GM23248 (cell line): ENCODE measurements around the gene NDUFS1. TPM values are rescaled to one million over a fixed set of nuclear protein-coding genes. Genes with fewer than 3 reads are reported as not detected.

Source experiments
- DNase-seq: peaks from one replicate; pipeline ENCODE4 v3.0.0-alpha.2; 2015
- H2AFZ ChIP-seq: fragments of 200-600 bp; sonication (generic); 2 replicates; pipeline ENCODE4 v1.6.1; 2016; ENCODE audit warnings: antibody characterized with exemption
- H3F3A ChIP-seq: fragments of 200-600 bp; sonication (generic); 2 replicates; pipeline ENCODE4 v1.6.1; 2016; ENCODE audit warnings: mild to moderate bottlenecking, antibody characterized with exemption, mixed run types; ENCODE audit not compliant: insufficient read depth
- H3K27ac ChIP-seq: fragments of 200-600 bp; sonication (generic); 2 replicates; pipeline ENCODE4 v1.5.1; 2016; ENCODE audit warnings: mild to moderate bottlenecking
- H3K27me3 ChIP-seq: fragments of 200-600 bp; sonication (generic); replicated peaks from 2 replicates; pipeline ENCODE4 v1.6.1; 2016; ENCODE audit warnings: mild to moderate bottlenecking; ENCODE audit not compliant: insufficient read depth
- H3K36me3 ChIP-seq: fragments of 200-600 bp; sonication (generic); 2 replicates; pipeline ENCODE4 v1.6.1; 2016; ENCODE audit warnings: low read depth, mild to moderate bottlenecking
- H3K4me1 ChIP-seq: fragments of 200-600 bp; sonication (generic); 2 replicates; pipeline ENCODE4 v1.6.1; 2016; ENCODE audit warnings: mild to moderate bottlenecking; ENCODE audit not compliant: insufficient read depth
- H3K4me2 ChIP-seq: fragments of 200-600 bp; sonication (generic); one replicate; pipeline ENCODE4 v1.6.1; 2016; ENCODE audit warnings: mild to moderate bottlenecking; ENCODE audit not compliant: unreplicated experiment
- H3K4me3 ChIP-seq: fragments of 200-600 bp; sonication (generic); 2 replicates; pipeline ENCODE4 v1.5.1; 2016; ENCODE audit warnings: mild to moderate bottlenecking
- H3K79me2 ChIP-seq: fragments of 200-600 bp; sonication (generic); 2 replicates; pipeline ENCODE4 v1.6.1; 2016; ENCODE audit warnings: mild to moderate bottlenecking; ENCODE audit not compliant: insufficient read depth
- H3K9ac ChIP-seq: fragments of 200-600 bp; sonication (generic); 2 replicates; pipeline ENCODE4 v1.6.1; 2016; ENCODE audit warnings: mild to moderate bottlenecking
- H3K9me2 ChIP-seq: fragments of 200-600 bp; sonication (generic); 2 replicates; pipeline ENCODE4 v1.6.1; 2016; ENCODE audit warnings: mixed run types, mild to moderate bottlenecking, moderate library complexity; ENCODE audit not compliant: insufficient read depth
- H3K9me3 ChIP-seq: fragments of 200-600 bp; sonication (generic); one replicate; pipeline ENCODE4 v1.6.1; 2017; ENCODE audit warnings: low read depth
- H4K20me1 ChIP-seq: fragments of 200-600 bp; sonication (generic); 2 replicates; pipeline ENCODE4 v1.6.0; 2016; ENCODE audit not compliant: insufficient read depth
- EZH2 ChIP-seq: fragments of 200-600 bp; sonication (generic); IDR thresholded peaks from 2 replicates; pipeline ENCODE4 v1.6.1; 2018; ENCODE audit warnings: antibody characterized with exemption, mild to moderate bottlenecking; ENCODE audit not compliant: insufficient read depth, poor library complexity, severe bottlenecking
- EZH2phosphoT487 ChIP-seq: fragments of 200-600 bp; sonication (generic); IDR thresholded peaks from 2 replicates; pipeline ENCODE4 v1.6.1; 2018; ENCODE audit warnings: antibody characterized with exemption, moderate library complexity, mild to moderate bottlenecking, low read depth; ENCODE audit not compliant: insufficient read depth
- WGBS, 2 experiments: methylation state at CpG; one replicate each; pipeline ENCODE4 v1.1.6; 2015 to 2017; ENCODE audit warnings: low lambda C conversion rate in 2 of 2, low coverage in 1 of 2; ENCODE audit errors: missing lambda C conversion rate in 2 of 2; 5-methylcytosine and 5-hydroxymethylcytosine counted together
- in situ Hi-C: fragments of 300-500 bp; cut with MboI; formaldehyde crosslinking; loops from 2 replicates; pipeline ENCODE4 v1.15.0; 2020
- polyA plus RNA-seq: library from polyadenylated mRNA; unstranded; fragments of >200 nt; fragmentation: Nextera tagmentation; extraction: Ambion mirVana; gene quantifications from 2 replicates; pipeline ENCODE4 v1.2.1, GENCODE V29; 2016
- total RNA-seq: library from RNA; depleted of rRNA; stranded (reverse); fragments of >200 nt; shearing (Covaris generic); gene quantifications from 2 replicates; pipeline ENCODE4 v1.2.3, GENCODE V29; 2014

NDUFS1 gene
- total and polyA plus RNA-seq, 2 experiments from 2014 or later: 52.0 to 77.0 TPM

DNA sequence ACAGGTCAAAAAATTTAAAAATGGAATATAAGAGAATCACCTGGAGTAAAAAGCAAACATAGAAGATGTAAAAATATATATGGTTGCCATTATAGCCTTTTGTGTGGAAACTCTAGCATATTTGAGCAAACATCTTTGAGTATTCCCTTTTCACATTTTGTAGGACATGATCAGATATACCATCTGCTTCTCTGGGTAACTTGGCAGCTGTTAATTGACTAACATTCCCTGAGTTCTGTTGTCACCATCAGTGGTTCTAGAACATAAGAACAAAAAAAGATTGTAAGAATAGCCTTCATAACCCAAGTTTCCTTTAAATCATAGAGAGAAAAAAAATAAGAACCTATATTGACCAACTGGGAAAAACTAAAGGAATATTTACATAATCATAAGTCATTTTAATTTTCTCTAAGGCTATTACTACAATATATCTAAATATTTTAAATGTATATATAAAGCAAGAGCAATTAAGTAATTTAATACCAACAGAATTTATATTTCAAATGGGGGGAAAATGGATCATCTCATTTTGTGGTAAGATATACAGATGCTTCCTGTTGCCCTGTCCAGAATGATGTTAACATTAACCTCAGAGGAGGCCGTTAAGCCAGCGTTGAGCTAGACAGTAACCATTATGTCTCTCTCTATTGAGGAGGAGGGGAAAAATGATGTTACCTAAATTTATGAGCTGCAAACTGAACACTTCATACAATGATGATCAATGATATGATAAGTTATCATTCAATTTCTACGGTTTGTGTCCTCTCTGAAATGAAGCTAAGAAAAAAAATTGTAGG is 63.5 kb downstream of the NDUFS1 start:
- H3K9me3 ChIP-seq: no peaks in the 10 kb centered on the region
- DNase-seq: no peak
- H3K9me2 ChIP-seq: no peaks in the 10 kb centered on the region
- H3K4me2 ChIP-seq: no peak overlapping the region
- H4K20me1 ChIP-seq: no peaks in the 10 kb centered on the region
- no peaks in the 10 kb centered on the region for H3K27me3 ChIP-seq
- H3K27ac ChIP-seq: no peak overlapping the region
- H2AFZ ChIP-seq: no peak overlapping the region
- H3K4me3 ChIP-seq: no peak overlapping the region
- no peaks in the 10 kb centered on the region; the same call in 1 of the 2 replicates for H3F3A ChIP-seq
- H3K4me1 ChIP-seq: no peaks in the 10 kb centered on the region
- in situ Hi-C loops: no loop called here
- 79 to 83% methylated on average over 3 of the region's 3 CpGs for WGBS, 2 experiments
- H3K9ac ChIP-seq: no peak overlapping the region
- H3K36me3 ChIP-seq: no peaks in the 10 kb centered on the region
- H3K79me2 ChIP-seq: peaks cover 4% of the 10 kb centered on the region; the same call in 1 of the 2 replicates
- TF ChIP-seq EZH2phosphoT487 (no peak), EZH2 (no peak)

GRCh38 chr2:206092297-206092696 is 66.9 kb downstream of the NDUFS1 start:
- peaks cover 10% of the 10 kb centered on the region for H3F3A ChIP-seq

GRCh38 chr2:206088248-206088647 is 71.0 kb downstream of the NDUFS1 start:
- H3K9me3 ChIP-seq: no peaks in the 10 kb centered on the region
- DNase-seq: no peak
- no peak overlapping the region for H3K4me2 ChIP-seq
- peaks cover 60% of the 10 kb centered on the region for H3K79me2 ChIP-seq
- H3K27me3 ChIP-seq: no peaks in the 10 kb centered on the region
- H3K4me1 ChIP-seq: 0 out of 2 replicates have a peak, but pooled peaks cover 13% of the 10 kb centered on the region
- no peaks in the 10 kb centered on the region for H4K20me1 ChIP-seq
- H3K4me3 ChIP-seq: peak overlapping the region; percentile 22
- H3K9me2 ChIP-seq: no peaks in the 10 kb centered on the region
- no peak overlapping the region for H3K27ac ChIP-seq
- TF ChIP-seq EZH2phosphoT487 (no peak), EZH2 (no peak)
- in situ Hi-C loops: no loop called here
- no peak overlapping the region for H3K9ac ChIP-seq
- no peak overlapping the region for H2AFZ ChIP-seq
- no peaks in the 10 kb centered on the region for H3K36me3 ChIP-seq
- peaks cover 37% of the 10 kb centered on the region for H3F3A ChIP-seq

More at GRCh38 chr2:206092297-206092696, 66.9 kb downstream of the NDUFS1 start:
- Histone ChIP-seq H3K79me2 (peaks cover 35% of the 10 kb centered on the region), H3K4me2 (no peak overlapping the region), H2AFZ (no peak overlapping the region), H3K4me1 (0 out of 2 replicates have a peak, but pooled peaks cover 8% of the 10 kb centered on the region), H3K27ac (no peak overlapping the region), H3K36me3 (no peaks in the 10 kb centered on the region), H3K4me3 (no peak overlapping the region), H3K9ac (no peak overlapping the region), H4K20me1 (no peaks in the 10 kb centered on the region), H3K9me3 (no peaks in the 10 kb centered on the region), H3K27me3 (no peaks in the 10 kb centered on the region), H3K9me2 (no peaks in the 10 kb centered on the region)
- TF ChIP-seq EZH2 (no peak), EZH2phosphoT487 (no peak)
- in situ Hi-C loops: no loop called here
- no peak for DNase-seq
- WGBS, 2 experiments: 98 to 100% methylated on average over 2 of the region's 2 CpGs

GRCh38 chr2:206086716-206087350 is 72.4 kb downstream of the NDUFS1 start:
- H3F3A ChIP-seq: peaks cover 40% of the 10 kb centered on the region
- H3K9ac ChIP-seq: peak overlapping the region; percentile 97
- peak; percentile 35 for DNase-seq
- H4K20me1 ChIP-seq: no peaks in the 10 kb centered on the region
- no peaks in the 10 kb centered on the region for H3K9me2 ChIP-seq
- in situ Hi-C loops: no loop called here
- H3K9me3 ChIP-seq: no peaks in the 10 kb centered on the region
- peak overlapping the region; percentile 95 for H3K4me2 ChIP-seq
- H3K4me1 ChIP-seq: 0 out of 2 replicates have a peak, but pooled peaks cover 19% of the 10 kb centered on the region
- H2AFZ ChIP-seq: peak overlapping the region; percentile 92
- H3K36me3 ChIP-seq: no peaks in the 10 kb centered on the region
- peaks cover 74% of the 10 kb centered on the region for H3K79me2 ChIP-seq
- peak overlapping the region; percentile 92 for H3K4me3 ChIP-seq
- peak overlapping the region; percentile 96 for H3K27ac ChIP-seq
- 0% methylated on average over 4 of the region's 4 CpGs for WGBS, 2 experiments
- TF ChIP-seq EZH2phosphoT487 (no peak), EZH2 (no peak)
- H3K27me3 ChIP-seq: no peaks in the 10 kb centered on the region
